ENCODE results near the gene CFC1. TPM values are rescaled to one million over a fixed set of nuclear protein-coding genes. Genes with fewer than 3 reads are reported as not detected.

CFC1 gene
- total RNA-seq = not detected in 2 replicates

DNA sequence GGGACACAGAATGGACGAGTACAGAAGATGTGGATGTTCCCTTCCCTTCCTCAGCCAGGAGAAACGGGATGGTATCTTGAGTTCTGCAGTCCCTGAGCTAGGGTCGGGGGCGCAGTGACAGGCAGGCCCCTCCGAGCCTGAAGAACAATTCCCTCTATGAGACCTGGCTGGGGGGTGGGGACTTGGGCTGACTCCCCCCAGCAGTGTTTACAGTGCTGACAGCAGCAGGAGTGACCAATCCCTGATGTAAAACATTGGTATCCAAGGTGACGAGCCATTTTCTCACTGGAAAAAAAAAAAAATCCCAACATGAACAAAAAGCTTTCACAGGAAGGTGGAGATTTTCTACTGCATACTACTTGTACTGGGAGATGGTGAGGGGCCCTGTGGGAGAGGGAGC, at the start of gene CFC1:
TSS of gene CFC1 (minus strand) at position 183 of the 400 bp plus-strand sequence. CDS start 288 bp downstream, outside the sequence.

DNA sequence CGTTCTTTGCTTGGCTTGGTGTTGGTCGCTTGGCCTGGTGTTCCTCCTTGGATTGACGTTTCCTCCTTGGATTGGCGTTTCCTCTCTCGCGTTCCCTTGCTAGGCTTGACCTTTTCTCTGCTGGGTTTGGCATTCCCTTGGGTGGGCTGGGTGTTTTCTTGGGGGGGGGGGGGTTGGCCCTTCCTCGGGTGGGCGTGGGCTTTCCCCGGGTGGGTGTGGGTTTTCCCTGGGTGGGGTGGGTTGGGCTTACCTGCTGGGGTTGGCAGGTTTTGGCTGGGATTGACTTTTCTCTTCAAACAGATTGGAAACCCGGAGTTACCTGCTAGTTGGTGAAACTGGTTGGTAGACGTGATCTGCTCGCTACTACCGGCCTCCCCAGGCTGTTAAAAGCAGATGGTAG, 11.8 kb upstream of the CFC1 start, which contains the start of gene POTEJ:
TSS of gene POTEJ (plus strand) at position 301 of the 400 bp plus-strand sequence. CDS start at position 394, 93 bp downstream.

Other genes with a start within 250 kb of the CFC1 start
- gene PTPN18, start 243.5 kb downstream of the CFC1 start, total RNA-seq = 26.7 and 30.7 TPM in 2 replicates
- gene POTEI, start 90.2 kb downstream of the CFC1 start, total RNA-seq = not detected in 2 replicates
- gene CFC1B, start 78.4 kb downstream of the CFC1 start, total RNA-seq = not detected in 2 replicates
- gene POTEJ, start 11.9 kb upstream of the CFC1 start, total RNA-seq = not detected in 2 replicates
- not detected in 2 replicates for gene GPR148, start 129.5 kb upstream of the CFC1 start, total RNA-seq
- not detected in 2 replicates for gene AMER3, start 156.0 kb upstream of the CFC1 start, total RNA-seq
- 1.1 and 4.4 TPM in 2 replicates for gene ARHGEF4, start 237.3 kb upstream of the CFC1 start, total RNA-seq

All from mesangial cell (primary cell).